NCI-H69 (cell line): ENCODE measurements around the gene GSAP.
A peak's percentile ranks its signal among the peaks of the same experiment; 100 is the strongest.
"Not testable (repeated sequence)": the region's sequence is repeated elsewhere in the genome, so short reads cannot be mapped to it uniquely, and the experiment has no call there.

Source experiments
- DNase-seq: peaks from one replicate; lab custom pipeline; 2025; lab: John Stamatoyannopoulos, UW

The GSAP gene

GRCh38 chr7:77354484-77354883, 61.7 kb downstream of the GSAP start:
- no peak for DNase-seq

DNA sequence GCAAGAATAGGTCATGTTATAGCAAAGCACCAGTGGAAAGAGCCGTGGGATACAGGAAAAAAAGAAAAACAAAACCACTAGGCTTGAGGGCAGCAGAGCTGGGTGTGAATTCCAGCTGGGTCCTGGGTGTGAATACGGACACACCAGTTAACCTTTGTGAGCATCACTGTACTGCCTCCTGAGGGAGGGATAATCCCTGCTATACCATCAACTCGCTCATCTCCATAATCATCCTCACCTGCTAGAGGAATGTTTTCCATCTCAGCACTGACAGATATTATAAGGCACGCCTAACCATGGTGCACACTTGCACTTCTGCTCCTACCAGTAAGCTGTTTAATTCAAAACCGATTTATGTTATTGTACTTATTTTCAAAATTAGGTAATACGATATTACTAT, 62.2 kb downstream of the GSAP start:
- DNase-seq = no peak

DNA sequence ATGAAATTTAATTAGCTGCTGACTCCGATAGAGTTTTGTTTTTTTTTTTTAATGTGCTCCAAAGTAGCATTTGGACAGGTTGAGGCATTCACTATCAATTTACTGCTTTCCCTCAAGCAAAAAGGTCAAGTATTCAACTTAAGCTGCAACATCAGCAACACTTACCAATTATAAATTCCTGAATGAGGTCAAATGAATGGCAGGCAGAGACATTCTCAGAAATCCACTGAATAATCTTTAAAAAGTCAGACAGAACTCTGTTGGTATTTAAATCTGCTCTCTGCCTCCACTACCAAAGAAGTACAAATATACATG, 62.8 kb downstream of the GSAP start:
- no peak for DNase-seq

GRCh38 chr7:77352665-77353406, 63.3 kb downstream of the GSAP start:
- no peak for DNase-seq

- peak; percentile 62 for DNase-seq
Observed at GRCh38 chr7:77351539-77352004, 64.6 kb downstream of the GSAP start.

- peak; percentile 12 for DNase-seq
Observed at GRCh38 chr7:77349141-77349540, 67.0 kb downstream of the GSAP start.

- peak; percentile 75 for DNase-seq
Observed at GRCh38 chr7:77348371-77348813, 67.8 kb downstream of the GSAP start.

DNA sequence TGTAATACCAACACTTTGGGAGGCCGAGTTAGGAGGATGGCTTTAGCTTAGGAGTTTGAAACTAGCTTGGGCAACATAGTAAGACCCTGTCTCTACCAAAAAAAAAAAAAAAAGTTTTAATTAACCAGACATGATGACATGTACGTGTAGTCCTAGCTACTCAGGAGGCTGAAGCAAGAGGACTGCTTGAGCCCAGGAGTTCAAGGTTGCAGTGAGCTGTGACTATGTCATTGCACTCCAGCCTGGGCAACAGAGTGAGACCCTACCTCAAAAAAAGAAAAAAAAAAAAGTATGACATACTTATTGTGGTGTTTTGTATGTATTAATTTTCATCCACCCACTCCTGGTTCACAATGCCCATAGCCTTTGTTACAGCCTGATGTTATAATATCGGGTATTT, 69.7 kb downstream of the GSAP start:
- DNase-seq = no peak

- DNase-seq = not testable (repeated sequence)
Observed at GRCh38 chr7:77345426-77345825, 70.7 kb downstream of the GSAP start.

DNA sequence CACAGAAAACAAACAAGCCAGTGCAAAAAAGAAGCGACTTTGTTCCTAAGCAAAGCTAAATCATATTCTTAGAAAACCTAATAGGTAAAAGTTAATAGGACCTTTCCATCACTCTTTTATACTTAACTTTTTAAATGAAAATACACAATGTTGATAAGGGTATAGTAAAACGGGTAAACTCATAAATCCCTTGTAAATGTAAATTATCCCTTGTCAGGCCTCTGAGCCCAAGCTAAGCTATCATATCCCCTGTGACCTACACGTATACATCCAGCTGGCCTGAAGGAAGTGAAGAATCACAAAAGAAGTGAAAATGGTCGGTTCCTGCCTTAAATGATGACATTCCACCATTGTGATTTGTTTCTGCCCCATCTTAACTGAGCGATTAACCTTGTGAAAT, 76.4 kb downstream of the GSAP start:
- DNase-seq = no peak

- DNase-seq = peak; percentile 9
Observed at GRCh38 chr7:77338883-77339629, 77.1 kb downstream of the GSAP start.

GRCh38 chr7:77338260-77338659, 77.9 kb downstream of the GSAP start:
- DNase-seq = no peak

DNA sequence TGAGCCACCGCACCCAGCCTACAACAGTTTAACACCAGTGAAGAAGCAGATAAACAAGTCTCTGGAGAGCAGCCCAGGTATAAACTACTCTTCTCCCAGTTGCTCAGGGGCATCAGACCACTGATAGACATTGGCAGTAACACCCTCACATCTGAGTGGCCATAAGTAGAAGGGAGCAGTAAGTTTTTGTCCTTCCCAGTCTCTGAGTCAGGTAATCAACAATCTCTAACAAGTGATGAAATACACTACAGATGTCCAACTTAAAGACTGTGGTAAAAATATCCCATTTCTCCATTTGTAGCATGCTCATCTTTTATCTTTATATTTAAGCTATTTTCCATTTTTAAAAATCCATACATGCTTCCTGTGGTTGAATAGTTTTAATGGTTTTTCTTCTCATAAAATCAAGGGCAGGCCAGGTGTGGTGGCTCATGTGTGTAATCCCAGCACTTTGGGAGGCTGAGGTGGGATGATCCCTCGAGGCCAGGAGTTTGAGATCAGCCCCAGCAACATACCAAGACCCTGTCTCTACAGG, 78.6 kb downstream of the GSAP start:
- DNase-seq = no peak

DNA sequence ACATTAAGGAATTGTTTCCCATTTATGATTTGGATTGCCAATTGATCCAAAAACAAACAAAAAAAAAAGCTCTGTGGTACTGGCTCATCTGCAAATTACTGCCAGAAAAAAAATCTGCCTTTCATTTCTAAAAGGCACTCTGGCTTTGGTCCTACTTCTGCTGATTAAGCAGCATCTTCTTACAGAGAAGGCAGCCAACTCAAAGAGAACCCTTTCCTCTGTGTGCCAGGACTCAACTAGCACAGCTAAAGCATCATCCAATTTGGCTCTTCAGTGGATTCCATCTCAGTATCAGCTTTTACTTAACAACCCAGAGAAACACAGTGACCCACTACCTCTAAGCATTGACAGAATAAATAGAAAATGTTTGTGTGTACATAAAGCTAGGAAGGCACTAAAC, 80.6 kb downstream of the GSAP start:
- DNase-seq = peak; percentile 21

DNA sequence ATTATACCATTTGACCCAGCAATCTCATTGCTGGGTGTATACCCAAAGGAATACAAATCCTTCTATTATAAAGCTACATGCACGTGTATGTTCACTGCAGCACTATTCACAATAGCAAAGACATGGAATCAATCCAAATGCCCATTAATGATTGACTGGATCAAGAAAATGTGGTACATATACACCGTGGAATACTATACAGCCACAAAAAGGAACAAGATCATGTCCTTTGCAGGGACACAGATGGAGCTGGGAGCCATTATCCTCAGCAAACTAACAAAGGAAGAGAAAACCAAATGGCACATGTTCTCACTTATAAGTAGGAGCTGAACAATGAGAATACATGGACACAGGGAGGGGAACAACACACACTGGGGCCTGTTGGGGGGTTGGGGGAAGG, 82.1 kb downstream of the GSAP start:
- not testable (repeated sequence) for DNase-seq

DNA sequence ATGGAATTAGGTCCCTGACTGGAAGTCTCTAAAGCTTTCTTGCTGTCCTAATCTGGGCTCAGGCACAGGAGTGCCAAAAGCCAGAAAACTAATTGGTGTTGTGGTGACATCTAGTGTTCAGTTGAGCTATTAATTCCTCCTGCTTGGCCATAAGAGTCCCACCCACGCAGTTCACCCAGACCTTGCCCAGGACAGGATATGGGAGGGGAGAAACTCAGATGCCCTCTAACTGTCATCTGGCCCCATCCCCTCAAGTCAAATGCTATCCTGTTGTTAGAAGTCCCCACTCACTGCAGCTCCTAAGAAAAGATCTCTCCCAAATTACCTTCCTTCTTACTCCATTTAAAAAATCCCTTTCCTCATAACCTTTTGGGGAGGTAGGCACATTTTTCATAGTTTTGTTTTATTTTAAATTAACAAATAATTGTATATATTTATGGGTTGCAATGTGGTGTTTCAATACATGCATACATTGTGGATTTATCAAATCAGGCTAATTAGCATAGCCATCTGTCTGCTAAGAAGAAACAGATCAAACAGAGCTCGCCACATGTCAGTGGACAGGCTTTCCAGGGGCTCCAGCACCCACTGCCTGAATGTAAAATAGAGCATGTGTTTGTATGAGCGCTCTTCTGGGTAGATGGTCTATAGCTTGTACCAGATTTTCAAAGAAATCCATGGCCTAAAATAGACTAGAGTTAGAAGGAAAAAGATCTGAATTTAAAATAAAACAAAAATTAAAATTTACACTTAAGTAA, 84.0 kb downstream of the GSAP start:
- peak; percentile 93 for DNase-seq

- DNase-seq = peak; percentile 82
Observed at GRCh38 chr7:77330169-77330882, 85.8 kb downstream of the GSAP start.

DNA sequence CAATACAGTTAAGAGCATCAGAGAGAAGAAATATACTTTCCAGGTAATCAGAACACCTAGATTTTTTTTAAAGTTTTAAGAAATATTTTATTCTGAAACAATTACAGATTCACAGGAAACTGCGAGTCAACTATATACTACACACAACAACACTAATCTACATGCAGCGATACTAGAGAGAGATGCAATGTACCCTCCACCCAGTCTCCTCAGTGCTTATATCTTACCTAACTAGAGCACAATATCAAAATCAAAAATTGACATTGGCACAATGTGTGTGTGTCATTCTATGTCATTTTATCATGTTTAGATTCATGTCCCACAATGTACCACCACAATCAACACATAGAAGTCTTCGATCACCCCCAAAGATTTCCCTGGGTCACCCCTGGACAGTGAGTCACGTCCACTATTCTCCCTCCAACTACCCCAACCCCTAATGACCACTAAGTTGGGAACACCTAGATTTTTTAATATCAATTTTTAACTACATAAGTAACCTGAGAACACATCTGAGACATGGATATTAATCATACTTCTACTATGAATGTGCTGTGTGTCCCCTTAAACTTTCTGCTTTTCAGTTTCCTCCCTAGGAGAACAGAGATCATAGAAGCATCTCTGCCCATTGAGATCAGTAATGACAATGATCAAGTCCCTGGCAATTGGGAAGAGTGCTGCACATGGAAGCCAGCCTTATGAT, 86.5 kb downstream of the GSAP start:
- DNase-seq = no peak

DNA sequence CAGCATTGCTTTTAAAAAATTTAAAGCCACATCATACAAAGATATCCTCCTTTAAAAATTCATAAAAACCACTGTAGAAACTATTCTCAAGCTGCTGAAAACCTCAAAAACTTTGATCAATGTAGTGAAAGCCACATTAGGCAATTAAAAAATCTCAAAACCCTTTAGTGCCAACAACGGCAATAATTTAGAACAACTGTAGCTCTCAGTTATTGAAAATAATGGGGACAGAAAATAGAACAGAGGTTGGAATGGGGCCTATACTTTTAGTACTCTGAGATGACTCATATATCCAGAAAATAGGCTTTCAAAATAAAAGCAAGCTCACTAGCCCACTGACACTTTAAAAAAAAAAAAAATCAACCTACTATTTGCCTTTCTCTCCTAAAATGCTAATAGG, 87.5 kb downstream of the GSAP start:
- DNase-seq = no peak

- DNase-seq = peak; percentile 59
Observed at GRCh38 chr7:77327932-77328628, 88.1 kb downstream of the GSAP start.
